Loucy (cell line): Measurements from ENCODE around the gene TMEM54.

ENCODE experiments used
- H2AFZ ChIP-seq: fragments of 200-600 bp; sonication (generic); 2 replicates; pipeline ENCODE4 v1.6.0; 2016; ENCODE audit warnings: antibody characterized with exemption, mild to moderate bottlenecking, low read length, moderate library complexity
- H3F3A ChIP-seq: fragments of 200-600 bp; 2 replicates; pipeline ENCODE4 v1.6.0; 2016; ENCODE audit warnings: antibody characterized with exemption, low read depth, mild to moderate bottlenecking
- H3K27me3 ChIP-seq: fragments of 200-600 bp; sonication (generic); 2 replicates; pipeline ENCODE4 v1.6.1; 2014; ENCODE audit warnings: low read length, mild to moderate bottlenecking; ENCODE audit not compliant: insufficient read depth, poor library complexity, severe bottlenecking
- H3K36me3 ChIP-seq: fragments of 200-600 bp; sonication (generic); 2 replicates; pipeline ENCODE4 v1.6.1; 2016; ENCODE audit warnings: low read length; ENCODE audit not compliant: insufficient read depth
- H3K4me1 ChIP-seq: fragments of 200-600 bp; sonication (generic); 2 replicates; pipeline ENCODE4 v1.5.1; 2014; ENCODE audit warnings: low read length, mild to moderate bottlenecking; ENCODE audit not compliant: insufficient read depth, poor library complexity, severe bottlenecking
- H3K4me2 ChIP-seq: fragments of 200-600 bp; sonication (generic); 2 replicates; pipeline ENCODE4 v1.6.0; 2014; ENCODE audit warnings: antibody characterized with exemption, low read length, low read depth, mild to moderate bottlenecking; ENCODE audit not compliant: poor library complexity, severe bottlenecking
- H3K4me3 ChIP-seq: fragments of 200-600 bp; sonication (generic); 2 replicates; pipeline ENCODE4 v1.5.1; 2014; ENCODE audit warnings: low read length, mild to moderate bottlenecking, mixed read lengths; ENCODE audit not compliant: poor library complexity, severe bottlenecking
- H3K79me2 ChIP-seq: fragments of 200-600 bp; sonication (generic); 2 replicates; pipeline ENCODE4 v1.6.1; 2014; ENCODE audit warnings: low read length; ENCODE audit not compliant: insufficient read depth
- H3K9ac ChIP-seq: fragments of 200-600 bp; sonication (generic); 2 replicates; pipeline ENCODE4 v1.6.0; 2014; ENCODE audit warnings: mild to moderate bottlenecking, low read depth, low read length, moderate library complexity; ENCODE audit not compliant: poor library complexity, severe bottlenecking
- H3K9me2 ChIP-seq: fragments of 200-600 bp; sonication (generic); replicated peaks from 2 replicates; pipeline ENCODE4 v1.6.1; 2016; ENCODE audit warnings: low read depth, low read length, mixed read lengths
- H3K9me3 ChIP-seq: fragments of 200-600 bp; sonication (generic); 2 replicates; pipeline ENCODE4 v1.6.1; 2014; ENCODE audit warnings: mild to moderate bottlenecking, antibody characterized with exemption, low read length, low read depth; ENCODE audit not compliant: insufficient read depth
- H4K20me1 ChIP-seq: fragments of 200-600 bp; sonication (generic); 2 replicates; pipeline ENCODE4 v1.6.0; 2014; ENCODE audit warnings: antibody characterized with exemption, low read length, mild to moderate bottlenecking; ENCODE audit not compliant: insufficient read depth, poor library complexity, severe bottlenecking
- EZH2phosphoT487 ChIP-seq: fragments of 200-600 bp; IDR thresholded peaks from 2 replicates; pipeline ENCODE4 v1.6.1; 2018; ENCODE audit warnings: antibody characterized with exemption, mild to moderate bottlenecking, moderate library complexity, borderline replicate concordance
- TF ChIP-seq, protein P1 (sequence below): fragments of 200-600 bp; sonication (generic); conservative IDR thresholded peaks from 2 replicates; pipeline ENCODE4 v1.5.1; 2014; ENCODE audit warnings: mild to moderate bottlenecking, antibody characterized with exemption, low read length

Gene TMEM54

DNA sequence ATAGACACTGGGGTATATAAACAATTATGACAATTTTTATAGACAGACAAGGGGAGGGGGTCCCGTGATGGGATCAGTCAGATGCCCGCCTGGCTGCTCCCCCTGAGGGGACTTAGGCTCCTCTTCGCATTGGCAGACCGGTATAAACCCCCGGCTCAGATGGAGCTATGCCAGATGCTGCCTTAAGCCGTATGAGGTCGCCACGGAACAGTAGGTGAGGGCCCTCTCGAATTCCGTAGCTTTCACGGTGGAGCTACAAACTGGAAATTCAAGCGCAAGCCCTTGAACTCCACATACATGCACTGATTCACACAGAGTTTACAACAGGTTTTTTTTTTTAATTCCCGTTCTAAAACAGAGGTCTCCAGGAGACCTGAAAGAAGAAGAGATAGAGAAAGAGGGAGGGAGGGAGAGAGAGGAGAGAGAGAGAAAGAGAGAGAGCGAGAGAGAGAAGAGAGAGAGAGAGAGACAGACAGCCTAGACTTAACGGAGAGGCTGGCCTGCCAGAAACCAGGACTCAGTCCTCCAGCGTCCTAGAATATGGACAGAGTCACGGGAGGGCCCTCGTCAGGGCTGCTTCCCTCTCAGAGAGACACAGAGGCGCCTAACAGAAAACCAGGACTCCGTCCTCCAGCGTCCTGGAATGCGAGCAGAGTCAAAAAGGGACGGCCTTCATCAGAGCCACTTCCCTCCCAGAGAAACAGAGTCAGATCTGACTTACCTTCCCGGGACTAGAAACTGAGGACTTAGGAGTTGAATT is 24.4 kb upstream of the TMEM54 start:
- Histone ChIP-seq H3K9ac (no peak overlapping the region), H3K4me3 (no peak overlapping the region), H3K9me2 (no peaks in the 10 kb centered on the region), H3K79me2 (no peaks in the 10 kb centered on the region), H3F3A (no peaks in the 10 kb centered on the region), H3K4me2 (no peak overlapping the region), H3K4me1 (no peaks in the 10 kb centered on the region), H3K36me3 (no peaks in the 10 kb centered on the region), H3K9me3 (no peaks in the 10 kb centered on the region), H3K27me3 (peaks cover 53% of the 10 kb centered on the region), H4K20me1 (no peaks in the 10 kb centered on the region), H2AFZ (no peak overlapping the region)
- TF ChIP-seq, protein P1, sequence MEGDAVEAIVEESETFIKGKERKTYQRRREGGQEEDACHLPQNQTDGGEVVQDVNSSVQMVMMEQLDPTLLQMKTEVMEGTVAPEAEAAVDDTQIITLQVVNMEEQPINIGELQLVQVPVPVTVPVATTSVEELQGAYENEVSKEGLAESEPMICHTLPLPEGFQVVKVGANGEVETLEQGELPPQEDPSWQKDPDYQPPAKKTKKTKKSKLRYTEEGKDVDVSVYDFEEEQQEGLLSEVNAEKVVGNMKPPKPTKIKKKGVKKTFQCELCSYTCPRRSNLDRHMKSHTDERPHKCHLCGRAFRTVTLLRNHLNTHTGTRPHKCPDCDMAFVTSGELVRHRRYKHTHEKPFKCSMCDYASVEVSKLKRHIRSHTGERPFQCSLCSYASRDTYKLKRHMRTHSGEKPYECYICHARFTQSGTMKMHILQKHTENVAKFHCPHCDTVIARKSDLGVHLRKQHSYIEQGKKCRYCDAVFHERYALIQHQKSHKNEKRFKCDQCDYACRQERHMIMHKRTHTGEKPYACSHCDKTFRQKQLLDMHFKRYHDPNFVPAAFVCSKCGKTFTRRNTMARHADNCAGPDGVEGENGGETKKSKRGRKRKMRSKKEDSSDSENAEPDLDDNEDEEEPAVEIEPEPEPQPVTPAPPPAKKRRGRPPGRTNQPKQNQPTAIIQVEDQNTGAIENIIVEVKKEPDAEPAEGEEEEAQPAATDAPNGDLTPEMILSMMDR, result no peak
- no peak for TF ChIP-seq EZH2phosphoT487

DNA sequence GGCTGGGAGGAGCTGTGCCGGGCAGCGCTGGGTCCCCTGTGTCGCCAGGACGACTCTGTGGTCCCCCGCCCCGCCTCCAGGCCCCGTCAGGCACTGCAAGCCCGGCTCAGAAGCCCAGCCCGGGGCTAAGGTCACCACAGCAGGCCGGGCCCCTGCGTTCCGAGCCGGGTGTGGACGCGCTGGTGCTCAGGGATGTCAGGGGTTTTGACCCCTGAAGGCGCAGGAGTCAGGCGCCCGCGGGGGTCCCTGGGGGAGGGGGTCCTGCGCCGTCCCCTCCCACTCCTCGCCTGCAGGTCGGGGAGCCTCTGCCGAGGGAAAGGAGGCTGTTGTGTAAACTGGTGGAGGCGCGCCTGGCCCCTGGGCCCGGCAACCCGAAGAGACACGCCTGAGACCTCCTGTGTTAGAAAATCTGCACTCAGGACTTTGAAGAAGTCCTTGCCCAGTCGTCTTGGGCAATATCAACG is 23.7 kb upstream of the TMEM54 start:
- H3F3A ChIP-seq, result no peaks in the 10 kb centered on the region
- no peaks in the 10 kb centered on the region for H3K9me2 ChIP-seq
- no peaks in the 10 kb centered on the region for H3K36me3 ChIP-seq
- peaks cover 60% of the 10 kb centered on the region for H3K27me3 ChIP-seq
- peak overlapping the region; percentile 39 for H3K4me2 ChIP-seq
- TF ChIP-seq, protein P1, result no peak
- TF ChIP-seq EZH2phosphoT487, result no peak
- no peak overlapping the region for H3K9ac ChIP-seq
- H2AFZ ChIP-seq, result no peak overlapping the region
- H3K79me2 ChIP-seq, result no peaks in the 10 kb centered on the region
- H4K20me1 ChIP-seq, result no peaks in the 10 kb centered on the region
- H3K9me3 ChIP-seq, result no peaks in the 10 kb centered on the region
- no peaks in the 10 kb centered on the region for H3K4me1 ChIP-seq
- peak overlapping the region; percentile 3 for H3K4me3 ChIP-seq

DNA sequence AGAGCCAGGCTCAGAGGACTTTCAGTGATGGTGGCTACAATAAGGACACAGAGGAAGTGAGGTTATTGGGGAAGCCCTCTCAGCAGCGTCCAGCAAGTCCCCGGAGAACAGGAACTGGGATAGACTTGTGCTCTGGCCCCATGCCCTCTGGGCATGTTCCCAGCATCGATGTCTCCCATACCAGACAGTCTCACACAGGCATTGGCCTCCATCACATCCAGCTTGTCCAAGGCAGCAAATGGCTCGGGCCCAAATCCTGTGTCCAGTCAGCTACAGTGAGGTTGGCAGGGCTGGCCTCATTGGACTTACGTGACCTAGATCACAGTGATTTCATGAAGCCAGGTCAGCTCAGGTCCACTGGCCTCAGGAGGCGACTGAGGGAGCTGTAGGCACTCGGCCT is 19.6 kb upstream of the TMEM54 start:
- Histone ChIP-seq H3K4me2 (no peak overlapping the region), H3F3A (no peaks in the 10 kb centered on the region)

More for the DNA sequence above, 19.6 kb upstream of the TMEM54 start:
- Histone ChIP-seq H3K9ac (no peak overlapping the region), H3K9me3 (no peaks in the 10 kb centered on the region), H3K27me3 (peaks cover 76% of the 10 kb centered on the region), H2AFZ (no peak overlapping the region), H3K4me3 (no peak overlapping the region), H3K79me2 (no peaks in the 10 kb centered on the region), H3K9me2 (no peaks in the 10 kb centered on the region), H3K36me3 (no peaks in the 10 kb centered on the region), H4K20me1 (no peaks in the 10 kb centered on the region), H3K4me1 (no peaks in the 10 kb centered on the region)
- TF ChIP-seq, protein P1, result no peak
- TF ChIP-seq EZH2phosphoT487, result no peak
